GM19372 (cell line): ENCODE measurements around the gene SDK2.

Experiments
- ATAC-seq: cut with Tn5 transposase; IDR thresholded peaks from one replicate; pipeline ENCODE4 v1.9.1; 2021; ENCODE audit warnings: mild to moderate bottlenecking, low read depth, moderate library complexity; ENCODE audit not compliant: unreplicated experiment

The SDK2 gene

GRCh38 chr17:73411313-73411747, 232.9 kb downstream of the SDK2 start:
- ATAC-seq = no peak

GRCh38 chr17:73410586-73411312, 233.5 kb downstream of the SDK2 start:
- no peak for ATAC-seq

GRCh38 chr17:73404246-73404645, 240.0 kb downstream of the SDK2 start:
- no peak for ATAC-seq

- no peak for ATAC-seq
Measured at GRCh38 chr17:73402466-73402865, 241.8 kb downstream of the SDK2 start.

GRCh38 chr17:73401911-73402310, 242.3 kb downstream of the SDK2 start:
- no peak for ATAC-seq

GRCh38 chr17:73400915-73401545, 243.2 kb downstream of the SDK2 start:
- ATAC-seq = no peak

- no peak for ATAC-seq
Measured at GRCh38 chr17:73399056-73399455, 245.2 kb downstream of the SDK2 start.

- ATAC-seq = no peak
Measured at GRCh38 chr17:73397856-73398540, 246.2 kb downstream of the SDK2 start.

GRCh38 chr17:73397278-73397826, 246.9 kb downstream of the SDK2 start:
- ATAC-seq = no peak

- no peak for ATAC-seq
Measured at GRCh38 chr17:73396431-73397277, 247.6 kb downstream of the SDK2 start.

- ATAC-seq = no peak
Measured at GRCh38 chr17:73394512-73395450, 249.5 kb downstream of the SDK2 start.

- ATAC-seq = no peak
Measured at GRCh38 chr17:73393962-73394361, 250.3 kb downstream of the SDK2 start.

GRCh38 chr17:73393381-73393780, 250.9 kb downstream of the SDK2 start:
- ATAC-seq = no peak

GRCh38 chr17:73391331-73392265, 252.6 kb downstream of the SDK2 start:
- no peak for ATAC-seq

GRCh38 chr17:73390851-73391250, 253.4 kb downstream of the SDK2 start:
- ATAC-seq = no peak

- no peak for ATAC-seq
Measured at GRCh38 chr17:73390221-73390620, 254.0 kb downstream of the SDK2 start.

- no peak for ATAC-seq
Measured at GRCh38 chr17:73389411-73389810, 254.8 kb downstream of the SDK2 start.

- ATAC-seq = no peak
Measured at GRCh38 chr17:73388578-73388905, 255.7 kb downstream of the SDK2 start.
